ENCODE results near the gene DDX11. TPM values are rescaled to one million over a fixed set of nuclear protein-coding genes. Genes with fewer than 3 reads are reported as not detected.
"Not testable (repeated sequence)": the region's sequence is repeated elsewhere in the genome, so short reads cannot be mapped to it uniquely, and the experiment has no call there.

Gene DDX11
- total RNA-seq, 1 donor from 2014 or later, result 247 TPM

- no peak overlapping the region for H3K27ac Mint-ChIP-seq
- H3K9me3 Mint-ChIP-seq (ENCODE audit: low read depth), result peaks cover 3% of the 10 kb centered on the region
- H3K4me1 Mint-ChIP-seq (ENCODE audit: low read depth), result peaks cover 7% of the 10 kb centered on the region
- no peak for DNase-seq (ENCODE audit: low spot score, unreplicated experiment)
- no peaks in the 10 kb centered on the region for H3K36me3 Mint-ChIP-seq (ENCODE audit: insufficient read depth)
- TF ChIP-seq, protein P1, sequence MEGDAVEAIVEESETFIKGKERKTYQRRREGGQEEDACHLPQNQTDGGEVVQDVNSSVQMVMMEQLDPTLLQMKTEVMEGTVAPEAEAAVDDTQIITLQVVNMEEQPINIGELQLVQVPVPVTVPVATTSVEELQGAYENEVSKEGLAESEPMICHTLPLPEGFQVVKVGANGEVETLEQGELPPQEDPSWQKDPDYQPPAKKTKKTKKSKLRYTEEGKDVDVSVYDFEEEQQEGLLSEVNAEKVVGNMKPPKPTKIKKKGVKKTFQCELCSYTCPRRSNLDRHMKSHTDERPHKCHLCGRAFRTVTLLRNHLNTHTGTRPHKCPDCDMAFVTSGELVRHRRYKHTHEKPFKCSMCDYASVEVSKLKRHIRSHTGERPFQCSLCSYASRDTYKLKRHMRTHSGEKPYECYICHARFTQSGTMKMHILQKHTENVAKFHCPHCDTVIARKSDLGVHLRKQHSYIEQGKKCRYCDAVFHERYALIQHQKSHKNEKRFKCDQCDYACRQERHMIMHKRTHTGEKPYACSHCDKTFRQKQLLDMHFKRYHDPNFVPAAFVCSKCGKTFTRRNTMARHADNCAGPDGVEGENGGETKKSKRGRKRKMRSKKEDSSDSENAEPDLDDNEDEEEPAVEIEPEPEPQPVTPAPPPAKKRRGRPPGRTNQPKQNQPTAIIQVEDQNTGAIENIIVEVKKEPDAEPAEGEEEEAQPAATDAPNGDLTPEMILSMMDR (IDR thresholded peaks at IDR 0.05; ENCODE audit: unreplicated experiment), result no peak
- no peak overlapping the region for H3K4me3 Mint-ChIP-seq (ENCODE audit: low read depth)
- peaks cover 29% of the 10 kb centered on the region for H3K27me3 Mint-ChIP-seq
These were observed 48.8 kb downstream of the DDX11 start for GRCh38 chr12:31122481-31122880.

DNA sequence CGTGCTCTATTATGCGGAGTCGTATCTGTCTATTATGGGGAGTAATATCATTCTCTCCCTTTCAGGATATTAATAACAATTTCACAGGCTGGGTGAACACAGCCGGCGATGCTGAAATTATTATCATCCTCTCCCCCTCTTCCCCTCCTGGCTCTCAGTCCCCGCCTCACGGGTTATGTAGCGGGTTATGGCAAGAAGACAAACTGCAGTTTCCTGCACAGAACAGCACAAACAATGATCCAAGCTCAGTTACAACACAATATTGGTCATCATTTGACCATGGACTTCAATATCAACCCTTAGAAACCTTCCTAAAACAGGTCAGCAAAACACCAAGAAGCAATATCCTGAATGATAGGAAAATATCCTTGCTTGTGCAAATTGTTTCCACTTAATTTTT is 50.5 kb downstream of the DDX11 start:
- not testable (repeated sequence) for H3K4me3 Mint-ChIP-seq (ENCODE audit: low read depth); H3K9me3 Mint-ChIP-seq (ENCODE audit: low read depth); H3K27ac Mint-ChIP-seq; H3K36me3 Mint-ChIP-seq (ENCODE audit: insufficient read depth); H3K4me1 Mint-ChIP-seq (ENCODE audit: low read depth); DNase-seq (ENCODE audit: low spot score, unreplicated experiment)
- H3K27me3 Mint-ChIP-seq, result peaks cover 23% of the 10 kb centered on the region

DNA sequence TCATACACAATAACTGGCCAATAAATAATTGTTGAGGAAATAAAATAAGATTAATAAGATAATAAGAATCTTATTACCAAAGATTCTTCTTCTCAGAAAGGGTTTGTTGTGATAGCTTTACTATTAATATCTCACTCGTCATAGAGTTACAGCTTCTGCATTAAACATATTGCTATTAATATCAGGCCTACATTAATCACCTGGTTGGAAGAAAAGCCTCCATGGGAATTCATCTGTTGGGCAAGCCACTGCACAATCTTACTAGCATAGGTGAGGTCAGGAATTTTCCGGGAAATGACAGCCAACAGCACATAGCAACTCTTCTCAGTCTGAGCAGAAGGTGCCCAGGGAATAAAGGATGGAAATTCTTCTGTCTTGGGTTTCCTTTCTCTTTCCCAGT is 51.5 kb downstream of the DDX11 start:
- not testable (repeated sequence) for H3K4me3 Mint-ChIP-seq (ENCODE audit: low read depth); DNase-seq (ENCODE audit: low spot score, unreplicated experiment); H3K4me1 Mint-ChIP-seq (ENCODE audit: low read depth); H3K27ac Mint-ChIP-seq; H3K36me3 Mint-ChIP-seq (ENCODE audit: insufficient read depth); H3K9me3 Mint-ChIP-seq (ENCODE audit: low read depth)
- H3K27me3 Mint-ChIP-seq, result peaks cover 23% of the 10 kb centered on the region

- DNase-seq (ENCODE audit: low spot score, unreplicated experiment); H3K4me1 Mint-ChIP-seq (ENCODE audit: low read depth); H3K9me3 Mint-ChIP-seq (ENCODE audit: low read depth); H3K36me3 Mint-ChIP-seq (ENCODE audit: insufficient read depth); H3K27ac Mint-ChIP-seq; H3K4me3 Mint-ChIP-seq (ENCODE audit: low read depth): not testable (repeated sequence)
- peaks cover 12% of the 10 kb centered on the region for H3K27me3 Mint-ChIP-seq
These were observed 53.7 kb downstream of the DDX11 start for GRCh38 chr12:31127209-31127848.

DNA sequence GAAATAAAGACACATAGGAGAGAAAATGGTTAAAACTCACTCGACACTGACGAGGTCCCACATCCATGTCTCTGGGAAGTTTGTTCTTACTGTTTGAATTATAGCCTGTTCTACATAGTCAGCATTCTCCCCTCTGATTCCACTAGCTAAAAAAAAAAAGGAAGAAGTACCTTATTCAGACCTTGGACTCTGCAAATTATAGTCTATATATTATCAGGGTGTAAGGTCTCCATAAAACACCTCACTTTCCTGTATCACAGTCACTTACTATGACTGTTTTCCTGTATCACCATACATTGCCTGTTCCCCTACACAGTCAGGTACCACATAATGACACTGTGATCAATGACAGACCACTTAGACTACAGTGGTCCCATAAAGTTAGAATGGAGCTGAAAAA is 62.9 kb downstream of the DDX11 start:
- not testable (repeated sequence) for H3K27me3 Mint-ChIP-seq; H3K27ac Mint-ChIP-seq; H3K36me3 Mint-ChIP-seq (ENCODE audit: insufficient read depth); H3K4me3 Mint-ChIP-seq (ENCODE audit: low read depth); H3K4me1 Mint-ChIP-seq (ENCODE audit: low read depth); DNase-seq (ENCODE audit: low spot score, unreplicated experiment)
- peaks cover 17% of the 10 kb centered on the region for H3K9me3 Mint-ChIP-seq (ENCODE audit: low read depth)

- DNase-seq (ENCODE audit: low spot score, unreplicated experiment); H3K4me3 Mint-ChIP-seq (ENCODE audit: low read depth); H3K36me3 Mint-ChIP-seq (ENCODE audit: insufficient read depth); H3K27me3 Mint-ChIP-seq; H3K27ac Mint-ChIP-seq; H3K4me1 Mint-ChIP-seq (ENCODE audit: low read depth): not testable (repeated sequence)
- H3K9me3 Mint-ChIP-seq (ENCODE audit: low read depth), result peaks cover 12% of the 10 kb centered on the region
These were observed 71.1 kb downstream of the DDX11 start for GRCh38 chr12:31144768-31145167.

GRCh38 chr12:31145296-31145695 is 71.6 kb downstream of the DDX11 start:
- not testable (repeated sequence) for DNase-seq (ENCODE audit: low spot score, unreplicated experiment); H3K27me3 Mint-ChIP-seq; H3K36me3 Mint-ChIP-seq (ENCODE audit: insufficient read depth); H3K9me3 Mint-ChIP-seq (ENCODE audit: low read depth); H3K4me1 Mint-ChIP-seq (ENCODE audit: low read depth); H3K4me3 Mint-ChIP-seq (ENCODE audit: low read depth); H3K27ac Mint-ChIP-seq

DNA sequence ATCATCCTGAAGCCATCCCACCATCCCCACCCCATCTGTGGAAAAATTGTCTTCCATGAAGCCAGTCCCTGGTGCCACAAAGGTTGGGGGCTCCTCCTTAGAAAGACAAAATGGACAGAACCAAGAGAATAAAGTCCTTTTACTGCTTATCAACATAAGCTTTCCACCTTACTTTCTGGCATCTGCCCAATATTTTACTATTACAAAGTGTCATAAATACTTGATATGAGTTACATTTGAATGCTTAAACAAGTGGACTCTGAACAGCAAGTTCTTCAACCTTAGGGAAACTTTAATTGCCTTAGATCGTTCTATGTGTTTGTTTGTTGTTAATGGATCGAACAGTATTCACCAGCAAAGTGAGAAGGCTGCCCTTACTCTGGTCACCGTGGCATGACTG is 73.8 kb downstream of the DDX11 start:
- H3K27ac Mint-ChIP-seq; H3K9me3 Mint-ChIP-seq (ENCODE audit: low read depth); H3K36me3 Mint-ChIP-seq (ENCODE audit: insufficient read depth); DNase-seq (ENCODE audit: low spot score, unreplicated experiment); H3K4me3 Mint-ChIP-seq (ENCODE audit: low read depth); H3K27me3 Mint-ChIP-seq; H3K4me1 Mint-ChIP-seq (ENCODE audit: low read depth): not testable (repeated sequence)

- not testable (repeated sequence) for H3K27ac Mint-ChIP-seq; DNase-seq (ENCODE audit: low spot score, unreplicated experiment); H3K4me3 Mint-ChIP-seq (ENCODE audit: low read depth); H3K4me1 Mint-ChIP-seq (ENCODE audit: low read depth); H3K36me3 Mint-ChIP-seq (ENCODE audit: insufficient read depth); H3K27me3 Mint-ChIP-seq; H3K9me3 Mint-ChIP-seq (ENCODE audit: low read depth)
These were observed 77.1 kb downstream of the DDX11 start for GRCh38 chr12:31150766-31151165.

Other genes starting within 250 kb of the DDX11 start
- gene TSPAN11, start 147.1 kb upstream of the DDX11 start, total RNA-seq, result 17.5 and 24.1 TPM in 2 replicates

Measured in progenitor cell of endocrine pancreas (in vitro differentiated cells).